ENCODE results near the gene MARCKS. TPM values are rescaled to one million over a fixed set of nuclear protein-coding genes. Genes with fewer than 3 reads are reported as not detected.

The MARCKS gene, protein sequence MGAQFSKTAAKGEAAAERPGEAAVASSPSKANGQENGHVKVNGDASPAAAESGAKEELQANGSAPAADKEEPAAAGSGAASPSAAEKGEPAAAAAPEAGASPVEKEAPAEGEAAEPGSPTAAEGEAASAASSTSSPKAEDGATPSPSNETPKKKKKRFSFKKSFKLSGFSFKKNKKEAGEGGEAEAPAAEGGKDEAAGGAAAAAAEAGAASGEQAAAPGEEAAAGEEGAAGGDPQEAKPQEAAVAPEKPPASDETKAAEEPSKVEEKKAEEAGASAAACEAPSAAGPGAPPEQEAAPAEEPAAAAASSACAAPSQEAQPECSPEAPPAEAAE
- total RNA-seq (ENCODE audit: low replicate concordance), result 133 and 163 TPM in 2 replicates

DNA sequence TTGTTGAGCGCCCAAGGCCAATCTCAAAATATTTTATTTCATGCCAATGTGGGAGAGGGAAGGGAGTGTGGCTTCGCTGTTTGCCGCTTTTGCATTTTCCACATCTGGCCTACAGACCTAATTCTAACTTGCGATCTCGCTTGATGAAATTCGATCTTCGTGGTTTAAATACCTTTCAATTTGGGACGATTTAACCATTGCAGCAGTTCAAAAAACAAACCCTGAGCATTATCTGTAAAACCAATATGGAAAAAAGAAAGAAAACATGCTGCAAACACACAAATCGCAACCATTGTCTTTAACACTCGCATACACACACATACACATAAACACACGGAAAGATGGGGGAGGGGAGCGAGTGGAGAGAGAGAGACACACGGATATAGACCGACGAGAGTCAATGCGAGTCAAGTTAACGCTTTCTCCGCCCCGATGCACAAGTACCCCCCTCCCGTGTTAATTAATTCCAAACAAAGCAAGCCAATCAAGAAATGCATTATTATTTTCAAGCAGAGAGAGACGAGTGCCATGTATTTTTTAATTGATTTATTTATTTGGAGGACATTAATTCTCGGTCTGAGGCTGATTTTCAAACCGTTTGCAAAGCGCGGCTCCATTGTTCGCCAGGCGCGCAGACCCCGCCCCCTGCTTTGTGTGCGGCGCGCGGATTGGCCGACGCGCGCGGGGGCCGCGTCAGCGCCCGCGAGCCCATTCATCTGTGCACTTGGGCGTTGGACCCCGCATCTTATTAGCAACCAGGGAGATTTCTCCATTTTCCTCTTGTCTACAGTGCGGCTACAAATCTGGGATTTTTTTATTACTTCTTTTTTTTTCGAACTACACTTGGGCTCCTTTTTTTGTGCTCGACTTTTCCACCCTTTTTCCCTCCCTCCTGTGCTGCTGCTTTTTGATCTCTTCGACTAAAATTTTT, at the start of gene MARCKS:
Gene MARCKS, plus strand, starts transcription at position 721 of the 931 bp plus-strand sequence. CDS start 401 bp downstream, outside the sequence.
- DNase-seq (ENCODE audit: low spot score), result peak; percentile 92
- Histone ChIP-seq H3K4me1 (peaks cover 16% of the 10 kb centered on the region), H2AFZ (replicated peaks) (peak within 1 kb of the TSS; percentile 7), H4K20me1 (ENCODE audit: low read depth) (peaks cover 19% of the 10 kb centered on the region), H3K4me2 (peak within 1 kb of the TSS; percentile 92), H3K4me3 (peak within 1 kb of the TSS; percentile 97), H3K9ac (peak within 1 kb of the TSS; percentile 89), H3K79me2 (ENCODE audit: low read depth) (peaks cover 64% of the 10 kb centered on the region), H3K36me3 (peaks cover under 1% of the 10 kb centered on the region), H3K9me3 (ENCODE audit: low read depth) (no peaks in the 10 kb centered on the region), H3K27me3 (no peaks in the 10 kb centered on the region), H3F3A (ENCODE audit: low read depth) (peaks cover 24% of the 10 kb centered on the region), H3K27ac (peak within 1 kb of the TSS; percentile 97)
- Mint-ChIP-seq H3K27me3 (ENCODE audit: insufficient read depth, low read depth) (peaks cover 13% of the 10 kb centered on the region), H3K4me3 (no peak within 1 kb of the TSS), H3K36me3 (peaks cover 20% of the 10 kb centered on the region), H3K9me3 (peaks cover 4% of the 10 kb centered on the region), H3K27ac (no peak within 1 kb of the TSS), H3K4me1 (peaks cover 25% of the 10 kb centered on the region)
- TF ChIP-seq EZH2phosphoT487 (IDR thresholded peaks at IDR 0.05) (no peak), EZH2 (IDR thresholded peaks at IDR 0.05) (no peak)
- TF ChIP-seq, protein P1, sequence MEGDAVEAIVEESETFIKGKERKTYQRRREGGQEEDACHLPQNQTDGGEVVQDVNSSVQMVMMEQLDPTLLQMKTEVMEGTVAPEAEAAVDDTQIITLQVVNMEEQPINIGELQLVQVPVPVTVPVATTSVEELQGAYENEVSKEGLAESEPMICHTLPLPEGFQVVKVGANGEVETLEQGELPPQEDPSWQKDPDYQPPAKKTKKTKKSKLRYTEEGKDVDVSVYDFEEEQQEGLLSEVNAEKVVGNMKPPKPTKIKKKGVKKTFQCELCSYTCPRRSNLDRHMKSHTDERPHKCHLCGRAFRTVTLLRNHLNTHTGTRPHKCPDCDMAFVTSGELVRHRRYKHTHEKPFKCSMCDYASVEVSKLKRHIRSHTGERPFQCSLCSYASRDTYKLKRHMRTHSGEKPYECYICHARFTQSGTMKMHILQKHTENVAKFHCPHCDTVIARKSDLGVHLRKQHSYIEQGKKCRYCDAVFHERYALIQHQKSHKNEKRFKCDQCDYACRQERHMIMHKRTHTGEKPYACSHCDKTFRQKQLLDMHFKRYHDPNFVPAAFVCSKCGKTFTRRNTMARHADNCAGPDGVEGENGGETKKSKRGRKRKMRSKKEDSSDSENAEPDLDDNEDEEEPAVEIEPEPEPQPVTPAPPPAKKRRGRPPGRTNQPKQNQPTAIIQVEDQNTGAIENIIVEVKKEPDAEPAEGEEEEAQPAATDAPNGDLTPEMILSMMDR (IDR thresholded peaks at IDR 0.05), result no peak

DNA sequence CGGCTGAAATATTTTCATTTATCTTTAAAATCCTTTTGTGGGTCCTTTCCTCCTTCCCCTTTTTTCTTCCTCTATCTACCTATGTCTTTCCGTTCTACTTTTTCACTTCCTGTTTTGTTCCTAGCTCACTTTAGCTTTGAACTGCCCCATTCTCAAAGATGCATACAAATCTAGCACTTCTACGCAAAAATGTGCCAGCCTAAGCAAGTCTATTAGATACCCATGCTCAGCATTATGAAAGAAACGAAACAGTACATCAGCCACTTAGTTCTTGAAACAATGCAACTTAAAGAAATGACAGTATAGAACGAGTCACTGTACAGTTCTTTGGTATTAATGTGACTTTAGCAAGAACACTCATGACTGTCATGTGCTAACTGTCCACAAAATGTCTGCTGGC, 47.3 kb upstream of the MARCKS start:
- H2AFZ ChIP-seq (replicated peaks), result peak overlapping the region; percentile 65
- no peaks in the 10 kb centered on the region for H3K36me3 ChIP-seq
- Mint-ChIP-seq H3K9me3 (no peaks in the 10 kb centered on the region), H3K27ac (no peak overlapping the region), H3K36me3 (no peaks in the 10 kb centered on the region), H3K4me1 (no peaks in the 10 kb centered on the region), H3K4me3 (no peak overlapping the region), H3K27me3 (ENCODE audit: insufficient read depth, low read depth) (no peaks in the 10 kb centered on the region)
- H3K79me2 ChIP-seq (ENCODE audit: low read depth), result no peaks in the 10 kb centered on the region
- no peaks in the 10 kb centered on the region for H3K27me3 ChIP-seq
- H3K27ac ChIP-seq, result no peak overlapping the region
- no peak overlapping the region for H3K4me3 ChIP-seq
- H3K9me3 ChIP-seq (ENCODE audit: low read depth), result no peaks in the 10 kb centered on the region
- no peaks in the 10 kb centered on the region for H4K20me1 ChIP-seq (ENCODE audit: low read depth)
- H3F3A ChIP-seq (ENCODE audit: low read depth), result no peaks in the 10 kb centered on the region
- no peak overlapping the region for H3K4me2 ChIP-seq
- TF ChIP-seq, protein P1 (IDR thresholded peaks at IDR 0.05), result no peak
- TF ChIP-seq EZH2phosphoT487 (IDR thresholded peaks at IDR 0.05), result no peak
- TF ChIP-seq EZH2 (IDR thresholded peaks at IDR 0.05), result no peak
- H3K9ac ChIP-seq, result no peak overlapping the region
- H3K4me1 ChIP-seq, result no peaks in the 10 kb centered on the region
- no peak for DNase-seq (ENCODE audit: low spot score)

DNA sequence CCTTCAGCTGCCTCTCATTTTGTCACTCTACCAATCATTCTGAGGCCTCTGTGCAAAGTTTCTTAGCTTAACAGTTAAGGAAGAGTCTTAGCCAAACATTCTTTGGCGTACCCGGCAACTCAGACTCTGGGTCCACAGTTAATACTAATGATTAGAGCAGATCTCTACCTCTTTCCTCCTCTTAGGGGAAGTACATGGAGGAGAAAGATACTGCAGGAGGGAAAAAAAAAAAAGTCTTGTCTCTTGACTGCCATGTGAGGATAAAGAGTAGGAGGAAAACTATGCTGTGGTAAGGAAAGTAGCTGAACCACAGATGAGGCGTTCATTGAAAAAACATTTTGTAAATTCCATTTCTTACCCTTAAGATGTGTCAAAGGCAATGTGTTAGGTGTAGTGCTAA, 44.0 kb upstream of the MARCKS start:
- Mint-ChIP-seq H3K27me3 (ENCODE audit: insufficient read depth, low read depth) (no peaks in the 10 kb centered on the region), H3K9me3 (no peaks in the 10 kb centered on the region), H3K4me3 (no peak overlapping the region), H3K4me1 (no peaks in the 10 kb centered on the region), H3K36me3 (no peaks in the 10 kb centered on the region), H3K27ac (no peak overlapping the region)
- Histone ChIP-seq H3K9me3 (ENCODE audit: low read depth) (no peaks in the 10 kb centered on the region), H3K9ac (no peak overlapping the region), H3K79me2 (ENCODE audit: low read depth) (no peaks in the 10 kb centered on the region), H3F3A (ENCODE audit: low read depth) (no peaks in the 10 kb centered on the region), H4K20me1 (ENCODE audit: low read depth) (no peaks in the 10 kb centered on the region), H3K27ac (no peak overlapping the region), H3K4me2 (no peak overlapping the region), H3K4me3 (no peak overlapping the region), H3K36me3 (no peaks in the 10 kb centered on the region), H3K27me3 (no peaks in the 10 kb centered on the region), H3K4me1 (no peaks in the 10 kb centered on the region), H2AFZ (replicated peaks) (peak overlapping the region; percentile 15)
- TF ChIP-seq EZH2 (IDR thresholded peaks at IDR 0.05) (no peak), EZH2phosphoT487 (IDR thresholded peaks at IDR 0.05) (no peak)
- TF ChIP-seq, protein P1 (IDR thresholded peaks at IDR 0.05), result no peak
- no peak for DNase-seq (ENCODE audit: low spot score)
